ENCODE data around the gene MOB3B.

The MOB3B gene

GRCh38 chr9:27336126-27336525 lies 193.5 kb downstream of the MOB3B start:
- Histone ChIP-seq H3K36me3 (replicated peaks) (no peaks in the 10 kb centered on the region), H3K27me3 (replicated peaks) (no peaks in the 10 kb centered on the region), H3K27ac (no peak overlapping the region), H3K4me3 (ENCODE audit: low read depth, low read length) (no peak overlapping the region)
- no peak for DNase-seq
- TF ChIP-seq CTCF (IDR thresholded peaks at IDR 0.05; ENCODE audit: low read depth, low read length, missing control alignments): no peak
- in situ Hi-C loops (cut with HindIII; ENCODE audit: low pct_ligation_motif_present, low sequenced_read_pairs): loop anchor here (25.0 kb wide), 1 partner anchor 176 kb away; the partner anchor contains the start of gene IFNK

DNA sequence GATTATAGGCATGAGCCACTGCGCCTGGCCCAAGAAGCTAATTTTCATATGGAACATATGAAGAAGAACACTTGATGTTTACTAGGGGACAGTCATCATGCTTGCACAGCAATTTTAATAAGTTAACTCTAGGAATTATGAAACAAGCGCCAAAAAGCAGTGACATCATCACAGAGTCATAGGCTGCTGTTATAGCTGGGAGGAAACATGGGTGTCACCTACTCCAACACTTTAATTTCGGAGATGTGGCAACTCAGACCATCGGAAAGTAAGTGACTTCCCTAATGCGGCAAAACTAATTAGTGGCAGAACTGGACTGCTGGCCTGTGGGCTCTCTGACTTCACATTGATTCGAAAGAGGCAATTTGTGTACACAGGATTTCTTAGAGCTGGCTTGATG lies 194.5 kb downstream of the MOB3B start:
- Histone ChIP-seq H3K27me3 (replicated peaks) (no peaks in the 10 kb centered on the region), H3K36me3 (replicated peaks) (no peaks in the 10 kb centered on the region), H3K4me3 (ENCODE audit: low read depth, low read length) (no peak overlapping the region), H3K27ac (no peak overlapping the region)
- TF ChIP-seq CTCF (IDR thresholded peaks at IDR 0.05; ENCODE audit: low read depth, low read length, missing control alignments): no peak
- in situ Hi-C loops (cut with HindIII; ENCODE audit: low pct_ligation_motif_present, low sequenced_read_pairs): loop anchor here (25.0 kb wide), 1 partner anchor 177 kb away; the partner anchor contains the start of gene IFNK
- DNase-seq: no peak

DNA sequence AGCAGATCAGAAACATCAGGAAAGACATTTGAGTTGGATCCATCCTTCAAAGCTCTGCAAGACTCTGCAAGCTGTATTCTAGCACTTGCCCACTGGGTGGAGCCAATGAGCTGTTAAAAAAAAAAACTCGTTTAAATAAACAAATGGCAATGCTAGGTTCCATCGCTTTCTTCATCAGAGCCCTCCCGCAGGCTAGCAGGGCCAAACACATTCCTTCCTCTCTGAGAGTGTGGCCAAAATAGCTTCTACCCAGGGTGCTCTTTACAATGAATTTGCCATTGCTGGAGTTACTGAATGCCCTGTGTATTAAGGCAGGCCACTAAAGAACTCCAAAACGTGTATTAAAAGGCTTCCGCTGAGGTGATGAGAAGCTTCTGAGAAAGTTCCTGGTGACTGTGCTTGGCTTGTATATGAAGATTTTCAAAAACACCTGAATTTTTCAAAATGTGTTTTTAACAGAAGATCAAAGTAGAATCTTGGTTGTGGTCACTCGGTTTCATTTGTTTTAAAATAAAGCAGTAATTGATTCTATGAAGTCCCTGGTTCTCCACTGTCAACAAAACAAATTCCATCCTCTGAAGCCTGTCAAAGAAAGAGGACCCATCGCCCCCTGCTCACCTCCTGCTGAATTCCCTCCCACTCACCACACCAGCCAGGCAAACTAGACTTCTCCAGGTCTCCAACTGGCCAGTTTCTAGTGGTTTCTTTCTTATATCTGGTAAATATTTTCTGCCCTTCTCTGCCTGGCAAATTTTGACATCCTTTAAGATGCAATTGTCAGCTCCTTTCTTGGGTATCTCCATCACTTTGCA lies 196.2 kb downstream of the MOB3B start:
- in situ Hi-C loops (cut with HindIII; ENCODE audit: low pct_ligation_motif_present, low sequenced_read_pairs): loop anchor here (25.0 kb wide), 1 partner anchor 179 kb away; the partner anchor contains the start of gene IFNK
- TF ChIP-seq CTCF (IDR thresholded peaks at IDR 0.05; ENCODE audit: low read depth, low read length, missing control alignments): peak; percentile 86
- Histone ChIP-seq H3K27ac (no peak overlapping the region), H3K36me3 (replicated peaks) (no peaks in the 10 kb centered on the region), H3K4me3 (ENCODE audit: low read depth, low read length) (no peak overlapping the region), H3K27me3 (replicated peaks) (no peaks in the 10 kb centered on the region)
- DNase-seq: peak; percentile 63

DNA sequence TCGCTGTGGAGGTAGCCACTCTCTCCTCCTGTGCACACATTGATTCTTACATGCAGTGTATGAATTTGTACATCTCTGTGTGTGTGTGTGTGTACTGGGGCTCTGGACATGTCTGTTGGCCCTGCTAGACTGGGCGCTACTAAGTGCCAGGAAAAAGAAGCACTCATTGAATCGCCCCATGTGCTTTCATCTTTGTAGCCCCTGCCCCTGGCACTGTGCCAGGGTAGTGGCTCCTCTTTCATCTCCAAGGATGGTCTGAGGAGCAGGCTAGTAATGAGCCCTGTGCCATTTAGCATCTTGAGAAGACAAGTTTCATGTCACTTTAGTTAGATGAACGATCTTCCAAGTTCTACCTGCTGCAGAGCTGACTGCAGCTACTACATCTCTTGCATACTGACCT lies 198.2 kb downstream of the MOB3B start:
- in situ Hi-C loops (cut with HindIII; ENCODE audit: low pct_ligation_motif_present, low sequenced_read_pairs): loop anchor here (25.0 kb wide), 1 partner anchor 181 kb away; the partner anchor contains the start of gene IFNK

DNA sequence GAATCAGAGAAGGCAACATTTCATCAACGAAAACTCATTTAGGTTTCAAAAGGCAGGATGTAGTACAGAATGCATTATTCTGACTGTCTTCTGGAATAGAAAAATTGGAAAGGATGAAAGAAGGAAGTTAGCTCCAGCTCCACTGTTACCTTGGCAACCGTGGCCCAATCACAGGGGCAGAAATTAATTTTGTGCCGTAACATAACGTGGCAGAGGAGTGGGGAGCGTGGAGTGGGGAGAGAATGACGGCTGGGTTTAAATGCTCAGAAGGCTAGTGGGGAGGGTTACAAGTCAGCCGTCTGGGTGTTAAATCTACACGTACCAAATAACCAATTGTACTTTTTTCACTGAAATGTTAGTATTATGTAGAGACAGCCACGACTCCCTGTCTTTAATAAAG lies 200.3 kb downstream of the MOB3B start:
- Histone ChIP-seq H3K36me3 (replicated peaks) (no peaks in the 10 kb centered on the region), H3K27me3 (replicated peaks) (no peaks in the 10 kb centered on the region), H3K27ac (no peak overlapping the region), H3K4me3 (ENCODE audit: low read depth, low read length) (no peak overlapping the region)
- no peak for DNase-seq
- no peak for TF ChIP-seq CTCF (IDR thresholded peaks at IDR 0.05; ENCODE audit: low read depth, low read length, missing control alignments)
- in situ Hi-C loops (cut with HindIII; ENCODE audit: low pct_ligation_motif_present, low sequenced_read_pairs): loop anchor here (25.0 kb wide), 1 partner anchor 183 kb away; the partner anchor contains the start of gene IFNK

More for the DNA sequence above, 198.2 kb downstream of the MOB3B start:
- H3K36me3 ChIP-seq (replicated peaks): no peaks in the 10 kb centered on the region
- H3K27ac ChIP-seq: no peak overlapping the region
- no peaks in the 10 kb centered on the region for H3K27me3 ChIP-seq (replicated peaks)
- no peak for DNase-seq
- H3K4me3 ChIP-seq (ENCODE audit: low read depth, low read length): no peak overlapping the region
- no peak for TF ChIP-seq CTCF (IDR thresholded peaks at IDR 0.05; ENCODE audit: low read depth, low read length, missing control alignments)

Data from brain microvascular endothelial cell (primary cell).